HG02884 (cell line): ENCODE measurements around the gene BEND4.
"Not testable (repeated sequence)": the region's sequence is repeated elsewhere in the genome, so short reads cannot be mapped to it uniquely, and the experiment has no call there.

ENCODE experiments used
- ATAC-seq: cut with Tn5 transposase; IDR thresholded peaks from one replicate; pipeline ENCODE4 v1.9.1; 2021; ENCODE audit warnings: mild to moderate bottlenecking, moderate library complexity; ENCODE audit not compliant: unreplicated experiment

BEND4 gene

DNA sequence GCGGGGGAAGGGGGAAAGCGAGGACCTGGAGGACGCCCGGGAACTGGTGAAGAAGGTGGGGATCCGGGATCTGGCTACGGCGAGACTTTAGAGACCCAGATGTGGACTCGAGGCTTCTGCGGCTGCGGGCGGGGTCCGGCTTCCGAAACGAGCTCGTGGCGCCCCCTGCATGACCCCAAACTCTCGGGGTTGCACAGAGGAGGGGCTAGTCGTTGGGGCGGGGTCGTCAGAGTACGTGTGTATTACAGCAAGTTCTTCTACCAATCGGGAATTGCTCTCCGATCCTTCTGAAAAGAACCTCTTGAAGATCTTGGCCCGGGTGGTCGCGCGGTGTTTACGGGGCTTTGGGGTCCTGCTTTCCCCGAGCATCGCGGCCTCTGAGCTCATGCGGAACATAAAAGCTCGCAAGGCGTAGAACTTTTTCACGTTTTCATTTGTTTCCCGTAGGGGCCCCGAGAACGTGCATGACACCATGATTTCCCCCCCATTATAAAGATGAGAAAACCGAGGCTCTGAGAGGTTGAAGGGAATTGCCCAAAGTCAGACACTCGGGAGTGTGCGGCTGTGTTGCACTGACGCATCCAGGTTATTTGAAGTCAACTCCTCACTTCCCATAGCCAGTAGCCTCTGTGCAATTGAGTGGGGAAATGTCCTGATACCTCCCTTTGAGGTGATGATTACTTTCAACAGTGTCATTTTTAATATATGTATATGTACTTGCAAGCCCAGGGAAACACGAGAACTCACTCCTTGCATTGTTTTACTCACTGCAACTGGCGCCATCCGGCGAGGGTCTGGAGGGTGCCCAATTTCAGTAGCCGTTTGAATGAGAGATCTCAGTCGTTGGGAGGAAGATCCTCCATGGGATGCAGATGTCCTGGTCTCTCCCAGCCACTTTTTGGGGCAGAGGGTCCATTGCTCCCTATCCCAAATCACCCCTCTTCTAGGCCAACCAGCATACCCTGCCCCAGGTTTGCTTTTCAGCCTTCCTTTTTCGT lies at the start of gene BEND4:
Gene BEND4 (minus strand): TSS at position 149 of the 998 bp plus-strand sequence. CDS start 512 bp downstream, outside the sequence.
- peak; percentile 3 for ATAC-seq

DNA sequence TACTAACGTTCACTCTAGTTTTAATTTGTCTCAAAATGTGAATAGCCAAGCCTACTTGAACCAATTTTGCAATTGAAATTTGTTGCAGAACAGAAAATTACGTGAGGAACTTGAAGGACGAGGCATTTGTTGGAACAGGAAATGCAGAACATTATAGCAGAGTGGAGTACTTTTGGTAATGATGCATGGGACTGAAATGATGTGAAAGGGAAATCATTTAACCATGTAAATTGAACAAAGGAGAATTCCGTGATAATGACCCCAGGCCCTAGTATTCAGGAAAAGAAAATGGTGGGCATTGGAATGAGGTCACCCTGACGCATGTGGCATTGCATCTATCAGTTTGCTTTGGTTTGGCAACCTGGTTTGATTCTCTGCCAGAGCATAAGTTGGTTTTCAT lies 44.9 kb upstream of the BEND4 start:
- no peak for ATAC-seq

DNA sequence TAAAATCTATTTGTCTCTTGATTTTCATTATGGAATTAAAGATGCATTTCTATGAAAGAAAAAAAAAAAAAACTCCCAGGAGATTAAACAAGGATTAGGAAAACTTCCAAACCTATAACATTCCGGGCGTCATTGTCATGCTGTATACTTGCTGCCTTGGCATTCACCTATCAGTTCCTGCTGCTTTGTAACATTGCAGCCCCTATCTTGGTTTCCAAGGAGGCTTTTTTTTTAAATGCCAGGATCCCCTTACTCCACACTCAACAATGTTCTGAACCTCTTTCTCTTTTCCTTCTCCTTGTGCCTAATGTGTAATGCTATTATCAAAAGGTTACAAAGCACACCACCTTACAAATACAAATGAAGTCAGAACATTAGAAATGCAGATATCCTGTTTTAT lies 20.5 kb upstream of the BEND4 start:
- no peak for ATAC-seq

DNA sequence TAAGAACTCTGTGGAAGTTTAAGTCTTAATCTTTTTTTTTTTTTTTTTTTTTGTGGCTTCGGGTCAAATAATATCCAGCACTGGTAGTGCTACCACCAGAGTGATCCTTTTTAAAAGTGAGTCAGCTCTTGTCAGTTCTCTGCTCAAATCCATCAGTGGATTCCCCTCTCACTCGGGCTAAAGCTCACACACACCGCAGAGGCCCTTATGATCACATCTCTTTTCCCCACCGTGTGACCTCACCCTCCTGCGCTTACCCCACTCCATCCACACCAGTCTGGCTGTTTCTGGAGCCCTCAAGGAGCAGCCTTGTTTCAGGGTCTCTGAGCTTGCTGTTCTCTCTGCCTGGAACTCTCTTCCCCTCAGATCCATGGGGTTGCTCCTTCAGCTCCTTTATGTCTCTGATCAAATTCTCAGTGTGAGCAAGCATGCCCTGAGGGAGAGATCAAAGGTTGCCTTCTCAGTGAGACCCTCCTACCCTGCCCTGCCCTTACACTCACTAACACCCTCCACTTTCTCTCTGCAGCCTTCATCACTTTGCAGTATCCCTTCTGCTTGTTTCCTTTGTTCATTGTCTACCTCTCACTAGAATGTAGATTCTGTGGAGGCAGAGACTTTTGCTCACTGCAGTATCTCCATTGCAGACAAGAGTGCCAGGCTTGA lies 19.8 kb upstream of the BEND4 start:
- no peak for ATAC-seq

DNA sequence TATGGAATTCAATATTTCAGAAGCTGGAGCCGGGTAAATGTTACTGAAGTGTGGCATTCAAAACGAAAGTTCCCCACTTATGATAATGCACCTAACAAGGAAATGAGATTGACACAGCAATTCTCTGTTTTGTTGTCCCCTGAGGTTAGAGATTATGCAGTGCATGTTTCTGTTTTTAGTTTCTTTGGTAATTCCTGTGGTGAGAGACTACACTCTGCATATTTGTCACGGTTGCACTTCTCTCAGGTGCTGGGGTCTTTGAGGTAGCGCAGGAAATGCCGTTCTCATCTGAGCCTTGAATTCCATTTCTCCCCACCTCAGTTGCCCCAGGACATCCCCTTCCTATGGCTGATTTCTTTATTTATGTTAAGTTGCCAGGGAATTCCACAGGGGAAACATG lies 15.3 kb upstream of the BEND4 start:
- peak; percentile 100 for ATAC-seq

DNA sequence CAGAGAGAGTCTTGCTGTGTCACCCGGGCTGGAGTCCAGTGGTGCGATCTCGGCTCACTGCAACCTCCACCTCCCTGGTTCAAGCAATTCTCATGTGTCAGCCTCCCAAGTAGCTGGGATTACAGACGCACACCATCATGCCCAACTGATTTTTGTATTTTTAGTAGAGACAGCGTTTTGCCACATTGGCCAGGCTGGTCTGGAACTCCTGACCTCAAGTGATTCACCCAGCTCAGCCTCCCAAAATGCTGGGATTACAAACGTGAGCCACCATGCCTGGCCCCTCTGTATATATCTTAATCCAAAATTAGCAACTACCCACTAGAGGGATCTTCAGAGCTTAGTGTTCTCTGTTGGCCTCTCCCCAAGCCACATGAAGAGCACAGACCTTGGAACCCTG lies 13.7 kb upstream of the BEND4 start:
- not testable (repeated sequence) for ATAC-seq

DNA sequence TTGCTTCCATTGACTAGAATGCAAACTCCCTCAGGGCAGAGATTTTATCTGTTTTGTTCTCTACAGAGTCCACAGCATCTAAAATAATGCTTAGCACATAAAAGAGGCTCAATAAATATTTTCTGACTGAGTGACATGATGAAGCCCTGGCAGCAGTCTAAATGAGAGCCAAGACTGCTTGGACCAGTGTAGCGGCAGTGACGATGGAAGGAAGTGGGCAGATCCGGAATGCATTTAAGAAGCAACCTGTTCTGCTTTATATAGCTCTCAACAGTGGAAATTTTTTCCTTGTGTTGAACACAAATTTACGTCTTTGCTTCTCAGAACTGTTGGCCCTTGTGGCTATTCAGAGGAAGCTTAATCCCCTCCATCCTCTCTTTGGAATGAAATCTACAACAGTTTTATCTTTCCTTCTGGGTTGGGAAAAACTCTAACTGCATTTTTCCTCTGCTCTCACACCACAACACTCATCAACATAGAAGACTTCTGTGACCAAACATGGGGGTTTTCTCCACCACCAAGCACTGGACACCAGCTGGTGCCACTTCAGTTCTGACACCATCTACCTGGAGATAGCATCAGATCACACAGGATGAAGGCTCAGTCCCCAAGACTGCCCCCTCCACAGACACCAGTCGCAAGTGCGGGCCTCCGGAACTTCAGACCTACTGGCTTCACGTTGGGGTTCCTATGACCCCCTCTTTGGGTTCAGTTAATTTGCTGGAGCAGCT lies 7.0 kb upstream of the BEND4 start:
- ATAC-seq: no peak

DNA sequence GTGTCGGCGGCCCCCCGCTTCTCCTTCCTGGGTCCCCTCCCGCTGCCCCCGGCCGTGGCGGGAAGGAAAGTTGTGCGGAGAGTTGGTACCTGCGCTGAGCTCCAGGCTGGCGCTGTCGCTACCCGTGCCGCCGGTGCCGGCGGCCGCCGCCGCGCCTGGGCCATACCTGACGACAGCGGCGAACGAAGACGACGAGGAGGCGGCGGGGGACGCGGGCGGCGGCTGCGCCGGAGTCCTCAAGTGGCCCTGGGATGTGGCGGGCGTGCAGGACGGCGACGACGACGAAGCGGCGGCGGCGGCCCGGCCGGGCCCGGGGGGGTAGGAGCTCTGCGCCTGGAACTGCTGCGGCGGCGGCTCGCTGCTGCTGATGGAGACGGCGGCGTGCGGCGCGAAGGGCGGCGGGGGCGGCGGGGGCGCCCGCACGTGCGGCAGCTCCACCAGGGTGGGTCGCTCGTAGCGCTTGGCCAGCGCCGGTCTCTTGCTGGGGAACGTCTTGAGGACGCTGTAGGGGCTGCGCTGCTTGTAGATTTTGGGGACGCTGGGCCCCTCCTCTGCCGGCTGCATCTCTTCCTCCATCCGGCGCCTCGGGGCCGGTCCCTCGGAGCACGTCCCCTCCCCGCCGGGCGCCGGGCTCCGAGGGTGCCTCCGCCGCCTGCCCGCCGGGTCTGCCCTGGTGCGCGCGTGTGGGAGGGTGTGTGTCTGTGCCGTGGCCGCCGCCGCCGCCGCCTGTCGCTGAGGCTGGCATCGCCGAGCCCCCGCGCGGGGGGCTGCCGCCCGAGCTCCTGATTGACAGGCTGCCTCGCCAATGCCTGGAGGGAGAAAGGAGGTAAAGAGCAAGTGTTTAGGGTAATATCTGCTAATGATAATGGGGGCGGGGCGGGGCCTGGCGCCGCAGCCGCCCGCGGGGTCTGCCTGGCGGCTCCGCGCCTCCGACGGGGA lies 618 bp downstream of the BEND4 start:
- ATAC-seq: peak; percentile 48

DNA sequence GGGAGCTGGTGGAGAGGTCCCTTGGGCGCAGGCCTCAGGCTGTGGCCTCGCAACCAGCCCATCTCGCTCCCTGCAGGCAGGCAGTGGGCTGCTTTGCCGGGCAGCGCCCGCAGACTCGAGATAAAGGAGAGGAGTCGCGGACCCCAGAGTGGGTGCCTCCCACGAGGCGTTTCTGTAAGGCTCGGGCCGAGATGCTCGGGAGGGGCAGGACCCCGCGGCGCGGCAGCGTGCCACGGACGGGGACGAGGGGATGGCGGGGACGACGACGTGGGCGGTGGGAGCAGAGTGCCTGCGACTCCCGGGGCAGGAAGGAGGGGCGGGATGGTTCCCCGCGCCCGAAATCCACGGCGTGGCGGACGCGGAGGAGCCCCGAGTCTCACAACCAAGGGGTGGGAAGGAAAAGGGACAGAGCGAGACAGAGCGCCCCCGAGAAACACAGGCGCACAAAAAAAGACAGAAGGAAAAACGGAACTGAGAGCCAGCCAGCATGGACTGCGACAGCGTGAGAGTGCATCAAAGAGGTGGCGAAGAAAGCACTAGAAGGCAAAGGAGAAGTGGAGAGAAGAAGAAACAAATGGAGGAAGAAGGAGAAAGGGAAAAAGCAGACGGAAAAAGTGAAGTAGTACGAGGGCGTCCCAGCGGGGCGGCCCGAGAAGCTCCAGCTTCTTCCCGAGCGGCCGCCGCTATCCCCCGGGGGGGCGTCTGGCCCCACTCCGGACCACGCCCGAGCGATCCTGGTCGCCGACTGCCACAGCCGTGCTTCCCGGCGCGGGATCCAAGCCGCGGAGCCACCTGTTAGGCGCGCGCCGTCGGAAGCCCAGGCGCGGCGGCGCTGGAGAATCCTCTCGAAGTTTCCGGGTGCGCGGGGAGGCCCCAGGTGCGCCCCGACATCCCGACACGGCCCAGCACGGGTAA lies 1.5 kb downstream of the BEND4 start:
- peak; percentile 31 for ATAC-seq

DNA sequence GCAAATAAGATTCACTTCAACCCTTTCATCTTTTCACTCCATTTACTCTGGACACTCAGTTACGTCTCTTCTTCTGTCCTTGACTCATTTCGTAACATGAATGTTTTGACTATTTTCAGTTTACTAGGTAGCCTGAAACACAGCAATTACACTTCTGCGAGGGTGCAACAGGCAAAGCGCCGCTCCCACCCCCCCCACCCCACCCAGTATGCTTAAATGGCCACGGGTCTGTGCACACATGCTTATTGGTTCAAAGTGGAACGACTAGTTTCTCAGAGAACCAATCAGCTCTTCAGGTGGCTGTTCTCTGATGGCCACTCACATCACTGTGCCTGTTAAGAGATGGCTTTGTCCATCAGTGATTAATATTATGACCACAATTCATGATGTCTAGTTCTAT lies 3.5 kb downstream of the BEND4 start:
- no peak for ATAC-seq

DNA sequence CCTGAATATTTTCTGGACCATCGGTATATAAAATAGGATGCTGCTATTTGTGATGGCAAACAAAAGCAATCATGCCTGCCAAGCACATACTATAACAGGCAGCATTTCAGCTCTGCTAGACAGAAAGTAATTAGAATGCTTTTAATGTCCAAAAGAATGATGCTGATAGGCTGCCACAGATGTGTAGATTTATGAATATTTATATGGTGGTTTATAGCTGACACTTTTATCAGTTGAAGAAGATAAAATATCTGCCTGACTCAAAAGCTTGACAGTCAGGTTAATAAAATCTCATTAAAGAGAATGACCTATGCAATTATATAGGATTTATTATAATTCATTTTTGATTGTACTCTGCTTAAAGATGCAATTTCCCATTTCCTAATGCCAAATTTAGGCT lies 4.0 kb downstream of the BEND4 start:
- ATAC-seq: no peak

DNA sequence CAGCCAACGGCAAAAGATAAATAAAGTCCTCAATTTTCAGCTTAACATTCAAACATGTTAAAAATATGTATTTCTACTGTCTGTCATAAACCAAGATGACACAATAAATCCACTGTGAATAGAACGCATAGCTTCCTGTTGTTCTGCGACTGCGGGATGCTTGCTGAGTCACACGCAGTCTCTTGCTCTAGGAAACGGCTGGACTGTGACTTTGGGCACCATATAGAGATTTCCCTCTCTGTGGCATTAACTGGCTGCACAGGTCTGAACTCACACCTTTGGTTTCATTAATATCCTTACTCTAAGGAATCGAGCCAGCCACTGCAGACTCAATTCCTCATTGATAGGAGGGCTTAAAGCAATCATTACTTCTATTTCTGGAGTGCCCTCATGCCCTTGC lies 8.4 kb downstream of the BEND4 start:
- ATAC-seq: no peak

DNA sequence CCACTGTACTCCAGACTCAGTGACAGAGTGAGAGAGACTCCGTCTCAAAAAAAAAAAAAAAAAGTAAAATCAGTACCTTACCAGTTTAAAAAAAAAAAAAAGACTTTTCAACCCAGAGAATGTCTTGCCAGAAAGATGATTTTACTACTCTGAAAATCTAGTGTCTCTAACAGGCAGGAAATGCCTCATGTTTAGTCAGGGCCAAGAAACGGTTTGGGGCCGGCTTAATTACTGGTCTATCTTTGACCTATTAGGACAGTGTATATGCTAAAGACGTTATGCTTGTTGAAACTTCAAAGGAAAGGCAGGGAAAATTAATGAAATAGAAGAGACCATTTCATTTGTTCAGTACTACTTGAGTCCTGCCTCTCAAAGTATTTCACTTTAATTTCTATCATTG lies 9.9 kb downstream of the BEND4 start:
- no peak for ATAC-seq

DNA sequence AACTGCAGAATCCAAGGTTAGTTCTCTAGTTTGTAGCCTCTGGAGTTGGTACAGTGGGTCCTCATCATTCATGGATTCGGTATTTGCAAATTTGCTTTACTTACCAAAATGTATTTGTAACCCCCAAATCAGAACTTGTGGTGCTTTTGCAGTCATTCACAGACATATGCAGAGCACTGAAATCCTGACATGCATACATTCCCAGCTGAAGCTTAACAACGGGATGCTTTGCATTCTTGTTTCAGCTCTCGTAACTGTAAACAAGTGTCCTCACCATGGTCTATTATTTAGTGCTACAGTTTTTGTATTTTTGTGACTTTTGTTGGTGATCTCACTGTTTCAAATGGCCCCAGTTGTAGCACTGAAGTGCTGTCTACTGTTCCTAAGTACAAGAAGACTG lies 16.1 kb downstream of the BEND4 start:
- no peak for ATAC-seq

DNA sequence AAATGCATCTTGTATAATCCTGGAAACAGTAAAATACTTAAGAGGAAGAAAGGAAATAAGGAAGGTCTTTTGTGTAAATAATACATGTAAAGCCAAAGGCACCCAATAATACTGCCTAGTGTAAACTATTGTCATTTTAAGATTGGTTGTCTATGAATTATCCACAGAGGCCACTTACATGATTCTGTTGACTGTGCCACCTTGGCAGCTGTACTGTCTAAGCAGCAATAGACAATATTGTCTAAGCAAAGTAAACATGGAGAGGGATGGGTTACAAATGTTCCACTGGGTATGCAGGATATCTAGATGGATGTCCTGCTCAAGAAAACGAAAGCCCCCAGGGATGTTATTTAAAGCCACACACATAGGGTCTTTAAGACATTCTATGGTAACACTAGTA lies 19.4 kb downstream of the BEND4 start:
- ATAC-seq: no peak

DNA sequence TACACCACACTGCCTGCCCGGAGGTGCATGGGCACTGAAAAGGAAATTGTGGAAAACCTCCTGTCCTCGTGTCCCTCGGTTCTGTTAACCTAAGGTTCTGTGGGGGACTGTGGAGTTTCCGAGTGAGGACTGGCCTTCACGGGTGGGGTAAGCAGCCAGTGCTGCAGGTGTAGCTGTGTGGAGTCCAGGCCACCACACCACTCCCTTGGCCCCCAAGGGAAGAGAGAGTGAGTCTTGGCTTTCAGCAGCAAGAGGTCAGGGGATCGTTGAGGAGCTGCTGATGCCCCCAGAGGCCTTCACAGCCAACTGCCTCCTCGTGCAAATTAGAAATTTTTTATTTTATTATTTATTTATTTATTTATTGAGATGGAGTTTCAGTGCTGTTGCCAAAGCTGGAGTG lies 20.4 kb downstream of the BEND4 start:
- ATAC-seq: no peak

DNA sequence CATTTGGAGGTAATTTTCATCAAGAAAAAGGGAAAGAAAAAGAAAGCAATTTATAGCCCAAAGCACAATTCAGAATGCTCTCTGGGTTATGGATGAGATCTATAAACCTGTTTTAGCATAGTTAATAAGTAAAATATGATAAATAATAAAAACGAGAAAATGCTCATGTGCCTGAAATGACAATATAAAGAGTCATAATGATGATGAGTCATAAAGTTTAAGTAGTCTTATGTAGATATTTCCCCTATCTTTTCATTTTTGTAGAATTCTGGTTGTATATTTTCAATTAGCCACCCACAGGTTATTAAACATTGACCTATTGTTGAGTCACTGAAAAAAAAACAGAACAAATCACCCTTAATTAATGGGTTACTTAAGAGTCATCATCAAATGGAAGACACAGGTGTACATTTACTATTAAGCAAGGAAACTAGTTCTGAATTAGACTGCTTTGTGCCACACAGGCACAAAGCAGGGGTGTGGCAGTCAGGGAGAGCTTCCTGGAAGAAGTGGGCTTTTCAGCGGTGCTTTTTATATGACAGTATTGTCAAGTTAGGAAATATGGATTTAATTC lies 29.3 kb downstream of the BEND4 start:
- no peak for ATAC-seq

DNA sequence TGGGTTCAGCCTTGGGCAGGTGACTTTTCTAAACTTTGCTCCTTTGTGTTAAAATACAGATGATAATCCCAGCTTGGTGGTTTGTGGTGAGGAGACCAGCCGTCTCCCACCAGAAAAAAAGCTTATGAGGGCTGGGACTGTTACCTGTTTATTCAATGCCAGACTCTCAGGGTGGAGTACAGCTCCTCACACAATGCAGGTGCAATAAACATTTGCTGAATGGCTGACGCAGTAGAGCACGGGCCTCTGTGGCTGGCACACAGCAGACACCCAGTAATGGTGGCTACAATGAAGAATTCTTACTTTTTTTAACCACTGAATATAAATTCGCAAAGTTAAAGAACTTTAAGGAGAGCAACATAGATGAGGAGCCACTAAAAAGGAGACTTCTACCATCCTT lies 30.2 kb downstream of the BEND4 start:
- ATAC-seq: no peak

DNA sequence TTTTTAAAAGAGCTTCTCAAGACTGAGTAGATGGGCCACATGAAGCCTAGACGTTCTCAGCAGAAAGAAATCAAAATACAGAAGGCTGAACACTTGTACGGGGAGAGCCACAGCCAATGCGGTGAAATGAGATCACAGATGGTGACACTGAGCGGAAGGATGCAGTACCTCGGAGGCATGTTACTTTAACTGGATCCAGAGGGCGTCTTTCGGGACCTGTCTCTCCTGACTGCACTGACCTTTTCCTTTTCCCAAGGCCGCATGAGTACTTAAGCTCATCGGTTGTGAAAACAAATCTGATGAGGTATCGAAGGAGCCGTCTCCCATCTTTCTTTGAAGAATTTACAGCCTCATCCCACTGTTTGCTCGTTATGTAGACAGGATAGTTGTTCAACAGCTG lies 32.6 kb downstream of the BEND4 start:
- no peak for ATAC-seq
